ENCODE results near the gene CENPQ.

CENPQ gene

DNA sequence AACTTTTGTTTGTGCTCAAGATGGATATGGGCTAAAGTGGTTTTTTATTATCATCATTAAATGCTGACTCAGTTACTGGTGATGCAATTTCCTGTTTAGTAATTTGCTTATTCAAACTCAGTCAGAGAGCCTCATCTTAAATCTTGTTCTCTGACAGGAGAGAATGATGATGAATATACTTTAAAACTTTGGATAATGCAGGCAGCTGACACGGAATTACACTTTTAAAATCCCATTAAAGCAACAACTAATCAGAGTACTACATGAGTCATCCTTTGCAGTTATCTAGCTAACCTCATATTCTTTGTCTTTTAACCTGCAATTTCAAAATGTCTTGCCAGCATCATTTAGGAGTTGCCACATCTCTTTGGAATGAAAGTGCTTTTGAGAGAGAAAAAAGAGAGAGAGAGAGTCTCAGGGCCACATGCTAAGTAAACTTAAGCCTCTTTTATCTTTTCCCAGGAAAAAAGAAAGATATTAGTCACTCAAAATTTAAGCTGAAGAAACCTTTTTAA is 78.1 kb downstream of the CENPQ start:
- no peak for DNase-seq (ENCODE audit: low read depth)

DNA sequence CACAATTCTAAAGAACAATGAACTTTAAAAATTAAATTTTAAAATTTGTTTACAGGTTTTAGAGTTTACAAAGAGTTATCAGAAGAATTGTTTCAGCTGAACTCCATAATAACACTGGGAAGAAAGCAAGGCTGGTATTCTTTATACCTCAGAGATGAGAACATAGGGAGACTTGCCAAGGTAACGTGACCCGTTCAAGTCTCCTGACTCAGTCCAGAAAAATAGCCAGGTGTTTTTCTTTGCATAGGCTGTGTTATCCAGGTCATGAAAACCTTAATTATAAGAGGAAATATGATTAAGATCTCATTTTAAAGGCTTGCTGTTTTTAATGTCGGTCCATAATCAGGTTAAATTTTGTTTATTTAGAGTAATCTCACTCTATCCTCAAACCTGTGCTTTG is 78.8 kb downstream of the CENPQ start:
- DNase-seq (ENCODE audit: low read depth), result no peak
